ENCODE results near the gene MC3R.

The MC3R gene

GRCh38 chr20:56285496-56285895 lies 37.0 kb downstream of the MC3R start:
- ChIA-PET POLR2A (no interaction called here), CTCF (no interaction called here)
- Histone ChIP-seq H3K27ac (ENCODE audit: extremely low read depth, low read depth, low read length) (no peak overlapping the region), H3K9me3 (ENCODE audit: control insufficient read depth, insufficient read depth, low read depth, low read length) (no peaks in the 10 kb centered on the region), H3K4me3 (ENCODE audit: low read depth, low read length) (no peak overlapping the region), H3K4me1 (ENCODE audit: control insufficient read depth, insufficient read depth, low read length) (no peaks in the 10 kb centered on the region), H3K36me3 (ENCODE audit: control insufficient read depth in 2 of 2, insufficient read depth in 1 of 2, low read length in 2 of 2) (no peaks in the 10 kb centered on the region)
- TF ChIP-seq ZNF560 (tag by site-specific recombination; IDR thresholded peaks at IDR 0.05; ENCODE audit: borderline replicate concordance) (no peak), ZNF791 (tag by site-specific recombination; IDR thresholded peaks at IDR 0.05) (no peak), CTCF (tag by site-specific recombination; IDR thresholded peaks at IDR 0.05) (no peak), REST (tag by site-specific recombination; IDR thresholded peaks at IDR 0.05) (no peak), ZSCAN16 (tag by site-specific recombination; IDR thresholded peaks at IDR 0.05) (no peak)

GRCh38 chr20:56289652-56290051 lies 41.1 kb downstream of the MC3R start:
- H3K4me1 ChIP-seq (ENCODE audit: control insufficient read depth, insufficient read depth, low read length) = no peaks in the 10 kb centered on the region
- no peak for TF ChIP-seq ZNF777 (tag by site-specific recombination; IDR thresholded peaks at IDR 0.05; ENCODE audit: borderline replicate concordance)
- TF ChIP-seq GLI4 (tag by site-specific recombination; IDR thresholded peaks at IDR 0.05) = no peak
- TF ChIP-seq ZNF157 (tag by site-specific recombination; IDR thresholded peaks at IDR 0.05) = no peak
- no peak for TF ChIP-seq KLF1 (tag by site-specific recombination; IDR thresholded peaks at IDR 0.05)
- TF ChIP-seq INSM2 (tag by site-specific recombination; IDR thresholded peaks at IDR 0.05) = no peak
- TF ChIP-seq ELK4 (IDR thresholded peaks at IDR 0.05; ENCODE audit: borderline replicate concordance, low read depth, low read length) = no peak
- no peak for TF ChIP-seq ZNF404 (tag by site-specific recombination; IDR thresholded peaks at IDR 0.05)
- no peak for TF ChIP-seq YY1 (tag by site-specific recombination; IDR thresholded peaks at IDR 0.05)
- no peak for TF ChIP-seq ZNF274 (IDR thresholded peaks at IDR 0.05; ENCODE audit: low read length)
- TF ChIP-seq ZNF274 (tag by site-specific recombination; IDR thresholded peaks at IDR 0.05; ENCODE audit: borderline replicate concordance) = no peak
- TF ChIP-seq ZNF341 (tag by site-specific recombination; IDR thresholded peaks at IDR 0.05; ENCODE audit: low read depth) = no peak
- no peak for TF ChIP-seq ZNF335 (tag by site-specific recombination; conservative IDR thresholded peaks at IDR 0.05)
- no peak for TF ChIP-seq ZNF747 (tag by site-specific recombination; IDR thresholded peaks at IDR 0.05)
- no peak for TF ChIP-seq SCRT2 (tag by site-specific recombination; IDR thresholded peaks at IDR 0.05)
- TF ChIP-seq ZNF239 (tag by site-specific recombination; IDR thresholded peaks at IDR 0.05) = no peak
- TF ChIP-seq ZSCAN16 (tag by site-specific recombination; IDR thresholded peaks at IDR 0.05) = no peak
- TF ChIP-seq ZSCAN5A (tag by site-specific recombination; IDR thresholded peaks at IDR 0.05) = no peak
- no peak for TF ChIP-seq ZNF202 (tag by site-specific recombination; IDR thresholded peaks at IDR 0.05; ENCODE audit: borderline replicate concordance)
- TF ChIP-seq ZNF624 (tag by site-specific recombination; IDR thresholded peaks at IDR 0.05) = no peak
- TF ChIP-seq ZNF580 (tag by site-specific recombination; IDR thresholded peaks at IDR 0.05) = no peak
- CTCF ChIA-PET = interaction anchor here (0.7 kb wide), 1 partner anchor 41 kb away, joined by 5 read pairs; the partner anchor contains the start of gene MC3R
- H3K36me3 ChIP-seq (ENCODE audit: control insufficient read depth in 2 of 2, insufficient read depth in 1 of 2, low read length in 2 of 2) = no peaks in the 10 kb centered on the region
- no peak overlapping the region for H3K4me3 ChIP-seq (ENCODE audit: low read depth, low read length)
- no peak overlapping the region for H3K27ac ChIP-seq (ENCODE audit: extremely low read depth, low read depth, low read length)
- no peaks in the 10 kb centered on the region for H3K9me3 ChIP-seq (ENCODE audit: control insufficient read depth, insufficient read depth, low read depth, low read length)
- POLR2A ChIA-PET = no interaction called here
